Endothelial cell of umbilical vein (primary cell): ENCODE measurements around the gene USH2A. TPM values are rescaled to one million over a fixed set of nuclear protein-coding genes. Genes with fewer than 3 reads are reported as not detected.

ENCODE experiments used
- BruUV-seq: library from RNA; stranded (reverse); fragments of 400-500 nt; replicated peaks from 2 replicates; lab custom pipeline; 2021; lab: Mats Ljungman, UMichigan
- CTCF ChIA-PET: fragments of 300-600, 350-600 bp; sonication (Branson Sonifier 250); formaldehyde crosslinking; loops from one replicate; lab custom pipeline; 2021; ENCODE audit warnings: antibody characterized with exemption, inconsistent platforms; lab: Charles Lee
- POLR2A ChIA-PET: fragments of 300-600, 350-600 bp; sonication (Branson Sonifier 250); formaldehyde crosslinking; loops from one replicate; lab custom pipeline; 2021; ENCODE audit warnings: antibody characterized with exemption, inconsistent platforms; lab: Charles Lee
- DNase-seq: peaks from one replicate; pipeline ENCODE4 v3.0.0-alpha.2; 2011; ENCODE audit warnings: low read depth, low spot score
- FAIRE-seq: peaks from 2 replicates; lab custom pipeline; 2011; peaks lifted over from hg19 to GRCh38; lab: Jason Lieb, UNC
- H2AFZ ChIP-seq: 2 replicates; pipeline ENCODE4 v1.6.0; 2012; ENCODE audit warnings: low read depth, low read length, control low read depth, inconsistent platforms
- H3K27ac ChIP-seq: 2 replicates; pipeline ENCODE4 v1.5.1; 2011; ENCODE audit warnings: low read depth, mild to moderate bottlenecking, control low read depth, low read length, moderate library complexity; ENCODE audit not compliant: insufficient read depth
- H3K27me3 ChIP-seq, 2 experiments: 2 replicates each; pipeline versions ENCODE4 v1.6.0 to v1.6.1; 2011; ENCODE audit warnings: low read length in 2 of 2, mixed read lengths in 1 of 2; ENCODE audit not compliant: control insufficient read depth in 2 of 2, insufficient read depth in 2 of 2
- H3K36me3 ChIP-seq, 2 experiments: 2 replicates in 1 of 2; 3 replicates in 1 of 2; pipeline ENCODE4 v1.5.1; 2011; ENCODE audit warnings: low read length in 2 of 2, mild to moderate bottlenecking in 1 of 2, moderate library complexity in 1 of 2; ENCODE audit not compliant: control insufficient read depth in 2 of 2, insufficient read depth in 2 of 2; ENCODE audit errors: extremely low read depth in 1 of 2
- H3K4me1 ChIP-seq: 3 replicates; pipeline ENCODE4 v1.5.1; 2011; ENCODE audit warnings: mild to moderate bottlenecking, low read length; ENCODE audit not compliant: control insufficient read depth, insufficient read depth; ENCODE audit errors: extremely low read depth
- H3K4me2 ChIP-seq: 2 replicates; pipeline ENCODE4 v1.6.1; 2011; ENCODE audit warnings: low read length, control low read depth, mixed read lengths; ENCODE audit not compliant: insufficient read depth
- H3K4me3 ChIP-seq, 3 experiments: fragments of 200-600 bp in 1 of 3; sonication (generic), shearing (Covaris generic) in 1 of 3; replicated peaks in 1 of 3; 2 replicates each; pipeline ENCODE4 v1.5.1; 2011 to 2016; ENCODE audit warnings: control low read depth in 3 of 3, low read length in 3 of 3, mild to moderate bottlenecking in 2 of 3, inconsistent platforms in 1 of 3, low read depth in 1 of 3, moderate library complexity in 1 of 3; ENCODE audit not compliant: insufficient read depth in 1 of 3
- H3K79me2 ChIP-seq: 2 replicates; pipeline ENCODE4 v1.6.0; 2012; ENCODE audit warnings: low read length, inconsistent platforms; ENCODE audit not compliant: control insufficient read depth, insufficient read depth
- H3K9ac ChIP-seq: replicated peaks from 2 replicates; pipeline ENCODE3; 2011; ENCODE audit warnings: low read length, control low read depth; ENCODE audit not compliant: insufficient read depth; ENCODE audit errors: extremely low read depth
- H3K9me1 ChIP-seq: replicated peaks from 3 replicates; pipeline ENCODE4 v1.6.0; 2011; ENCODE audit warnings: mild to moderate bottlenecking, low read length; ENCODE audit not compliant: control insufficient read depth, insufficient read depth; ENCODE audit errors: extremely low read depth
- H3K9me3 ChIP-seq: replicated peaks from 2 replicates; pipeline ENCODE4 v1.5.1; 2012; ENCODE audit warnings: low read length, inconsistent platforms; ENCODE audit not compliant: control insufficient read depth, insufficient read depth
- H4K20me1 ChIP-seq: replicated peaks from 2 replicates; pipeline ENCODE3; 2011; ENCODE audit warnings: mild to moderate bottlenecking, low read length; ENCODE audit not compliant: control insufficient read depth, insufficient read depth; ENCODE audit errors: extremely low read depth
- CTCF ChIP-seq, 2 donors: IDR thresholded peaks; 1 replicate in 1 of 2; 2 replicates in 1 of 2; pipeline ENCODE4 v1.5.1; 2011; ENCODE audit warnings: low read length in 2 of 2, mild to moderate bottlenecking in 2 of 2, moderate library complexity in 2 of 2, control low read depth in 1 of 2, inconsistent platforms in 1 of 2, low read depth in 1 of 2; ENCODE audit not compliant: insufficient read depth in 1 of 2; ENCODE audit errors: extremely low read depth in 1 of 2
- EZH2 ChIP-seq: IDR thresholded peaks from 2 replicates; pipeline ENCODE4 v1.6.1; 2012; ENCODE audit warnings: borderline replicate concordance, low read depth, mild to moderate bottlenecking, moderate library complexity, low read length, inconsistent platforms; ENCODE audit not compliant: severe bottlenecking
- FOS ChIP-seq: IDR thresholded peaks from 2 replicates; pipeline ENCODE4 v1.6.1; 2011; ENCODE audit warnings: mild to moderate bottlenecking, low read length, moderate library complexity, borderline replicate concordance; ENCODE audit not compliant: insufficient read depth
- GATA2 ChIP-seq: IDR thresholded peaks from 2 replicates; pipeline ENCODE4 v1.7.0; 2011; ENCODE audit warnings: low read depth, mild to moderate bottlenecking, moderate library complexity, mixed read lengths, low read length; ENCODE audit not compliant: insufficient read length, insufficient read depth
- JUN ChIP-seq: IDR thresholded peaks from 2 replicates; pipeline ENCODE4 v1.6.1; 2011; ENCODE audit warnings: borderline replicate concordance, low read depth; ENCODE audit not compliant: insufficient read length, insufficient read depth
- MAX ChIP-seq: IDR thresholded peaks from 2 replicates; pipeline ENCODE4 v1.6.1; 2011; ENCODE audit not compliant: insufficient read depth, insufficient read length
- MYC ChIP-seq: IDR thresholded peaks from one replicate; pipeline ENCODE4 v1.6.1; 2011; ENCODE audit warnings: mild to moderate bottlenecking, low read depth, low read length
- POLR2A ChIP-seq: IDR thresholded peaks from 2 replicates; pipeline ENCODE4 v1.6.1; 2012; ENCODE audit warnings: low read depth, mild to moderate bottlenecking, control low read depth, low read length
- POLR2AphosphoS5 ChIP-seq: IDR thresholded peaks from 2 replicates; pipeline ENCODE4 v1.6.1; 2012; ENCODE audit warnings: low read depth, mild to moderate bottlenecking, control low read depth, low read length, moderate library complexity; ENCODE audit not compliant: insufficient read depth
- dilution Hi-C: fragments of 300-500 bp; cut with MboI; formaldehyde crosslinking; loops from one replicate; pipeline ENCODE4 v1.15.0; 2019; ENCODE audit warnings: low sequenced_read_pairs; ENCODE audit not compliant: extremely low pct_ligation_motif_present
- intact Hi-C: fragments of 100-400 bp; cut with micrococcal nuclease; formaldehyde crosslinking; loops from one replicate; pipeline ENCODE4 v1.10.0; 2022
- polyA plus RNA-seq, 4 experiments: library from polyadenylated mRNA; depleted of rRNA in 3 of 4; stranded (reverse) in 3 of 4; unstranded in 1 of 4; fragments of >200 nt; gene quantifications; 2 replicates each; pipeline versions ENCODE4 v1.2.1 to v1.2.3, GENCODE V29; 2011 to 2012; ENCODE audit warnings: missing spikeins in 1 of 4
- total RNA-seq: library from RNA; stranded (reverse); gene quantifications from 2 replicates; pipeline ENCODE4 v1.2.3, GENCODE V29; 2021

The USH2A gene
- total and polyA plus RNA-seq, 2 donors (not counting 3 experiments of a cell fraction or from before 2014, with no cell fraction given): not detected

DNA sequence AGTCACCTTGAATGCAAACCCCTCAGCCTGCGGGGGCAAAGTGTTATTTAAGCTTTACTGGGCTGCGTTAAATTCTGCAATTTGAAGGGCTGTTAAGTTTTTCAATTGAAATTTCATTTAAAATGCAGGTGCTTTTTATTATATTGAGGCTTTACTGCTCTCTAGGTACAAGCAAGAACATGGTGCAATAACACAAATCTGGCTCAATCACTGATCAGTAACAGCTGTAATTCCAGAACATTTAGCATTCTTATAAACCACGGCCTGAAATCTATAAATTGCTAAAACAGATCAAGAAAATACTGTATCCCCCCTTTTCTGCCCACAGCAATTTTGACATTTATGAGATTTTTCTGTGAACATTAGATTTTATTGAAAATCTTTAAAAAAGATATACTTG lies 533.4 kb downstream of the USH2A start:
- FAIRE-seq (no peak), DNase-seq (no peak)
- POLR2A ChIA-PET: no interaction called here
- H4K20me1 ChIP-seq: no peaks in the 10 kb centered on the region
- H3K4me2 ChIP-seq: no peak overlapping the region
- dilution Hi-C loops (no loop called here), intact Hi-C loops (no loop called here)
- H3K79me2 ChIP-seq: no peaks in the 10 kb centered on the region
- H3K9me3 ChIP-seq: peaks cover 4% of the 10 kb centered on the region
- H3K4me3 ChIP-seq: no peak overlapping the region
- no peaks in the 10 kb centered on the region for H3K27me3 ChIP-seq
- no peaks in the 10 kb centered on the region for H3K36me3 ChIP-seq
- no peaks in the 10 kb centered on the region for H3K4me1 ChIP-seq
- no peaks in the 10 kb centered on the region for H3K9me1 ChIP-seq
- TF ChIP-seq JUN (no peak), GATA2 (no peak), CTCF (IDR thresholded peaks at IDR 0.05; ENCODE audit: extremely low read depth in 1 of 2, insufficient read depth in 1 of 2, low read depth in 1 of 2, low read length in 2 of 2) (no peak), MYC (no peak)
- H3K27ac ChIP-seq: no peak overlapping the region
- no TSS peak for BruUV-seq
- no peak overlapping the region for H3K9ac ChIP-seq
- CTCF ChIA-PET: no interaction called here
- no peak overlapping the region for H2AFZ ChIP-seq

- no peaks in the 10 kb centered on the region for H3K9me1 ChIP-seq
- H3K9ac ChIP-seq: no peak overlapping the region
- no peak for TF ChIP-seq GATA2
- no peak for TF ChIP-seq POLR2AphosphoS5
- TF ChIP-seq MYC: no peak
- no peak for TF ChIP-seq POLR2A
- no peak for TF ChIP-seq MAX
- TF ChIP-seq CTCF (IDR thresholded peaks at IDR 0.05; ENCODE audit: extremely low read depth in 1 of 2, insufficient read depth in 1 of 2, low read depth in 1 of 2, low read length in 2 of 2): no peak
- TF ChIP-seq JUN: no peak
- no peak for TF ChIP-seq FOS
- TF ChIP-seq EZH2: no peak
- no peak overlapping the region for H3K4me2 ChIP-seq
- H3K27me3 ChIP-seq: no peaks in the 10 kb centered on the region
- no peaks in the 10 kb centered on the region for H3K79me2 ChIP-seq
- H3K4me3 ChIP-seq: no peak overlapping the region
- ChIA-PET POLR2A (no interaction called here), CTCF (no interaction called here)
- H2AFZ ChIP-seq: no peak overlapping the region
- dilution Hi-C loops (no loop called here), intact Hi-C loops (no loop called here)
- H3K9me3 ChIP-seq: peaks cover 4% of the 10 kb centered on the region
- DNase-seq (no peak), FAIRE-seq (no peak)
- H3K36me3 ChIP-seq: no peaks in the 10 kb centered on the region
- H3K4me1 ChIP-seq: no peaks in the 10 kb centered on the region
- no peak overlapping the region for H3K27ac ChIP-seq
- no TSS peak for BruUV-seq
- no peaks in the 10 kb centered on the region for H4K20me1 ChIP-seq
These were observed 535.1 kb downstream of the USH2A start for GRCh38 chr1:215888159-215888558.
